Common myeloid progenitor, CD34-positive (primary cell): ENCODE data around the gene LAIR2.

Source experiments
- CTCF ChIA-PET: fragments of 350-600 bp; sonication (Branson Sonifier 250); formaldehyde crosslinking; loops from one replicate; lab custom pipeline; 2021; ENCODE audit warnings: antibody characterized with exemption; lab: Charles Lee
- POLR2A ChIA-PET: fragments of 350-600 bp; sonication (Branson Sonifier 250); formaldehyde crosslinking; loops from one replicate; lab custom pipeline; 2021; ENCODE audit warnings: antibody characterized with exemption; lab: Charles Lee
- DNase-seq, 3 donors: peaks; one replicate each; pipeline versions ENCODE4 v3.0.0 to v3.0.0-alpha.2; 2013
- H3K27ac ChIP-seq, 2 experiments: 1 replicate in 1 of 2; 2 replicates in 1 of 2; pipeline ENCODE4 v1.7.0; 2013; ENCODE audit warnings: inconsistent platforms in 2 of 2, low read length in 2 of 2, mild to moderate bottlenecking in 2 of 2, low read depth in 1 of 2, moderate library complexity in 1 of 2; ENCODE audit not compliant: severe bottlenecking in 2 of 2, insufficient read depth in 1 of 2, poor library complexity in 1 of 2
- H3K27me3 ChIP-seq, 5 experiments: replicated peaks in 2 of 5; 1 replicate in 3 of 5; 2 replicates in 2 of 5; pipeline versions ENCODE4 v1.6.1 to v1.7.0; 2013; ENCODE audit warnings: low read length in 4 of 5, mild to moderate bottlenecking in 2 of 5, moderate library complexity in 2 of 5, inconsistent platforms in 1 of 5; ENCODE audit not compliant: insufficient read depth in 5 of 5, control insufficient read depth in 4 of 5
- H3K36me3 ChIP-seq, 4 experiments: 1 replicate in 2 of 4; 2 replicates in 2 of 4; pipeline versions ENCODE4 v1.6.1 to v1.7.0; 2013; ENCODE audit warnings: low read length in 3 of 4, control low read depth in 1 of 4, mild to moderate bottlenecking in 1 of 4; ENCODE audit not compliant: control insufficient read depth in 4 of 4, insufficient read depth in 4 of 4
- H3K4me1 ChIP-seq, 4 experiments: 1 replicate in 3 of 4; 2 replicates in 1 of 4; pipeline versions ENCODE4 v1.6.1 to v1.7.1; 2013; ENCODE audit warnings: low read length in 3 of 4, mild to moderate bottlenecking in 3 of 4, control low read depth in 1 of 4, inconsistent platforms in 1 of 4, moderate library complexity in 1 of 4; ENCODE audit not compliant: control insufficient read depth in 4 of 4, insufficient read depth in 4 of 4; ENCODE audit errors: control extremely low read depth in 1 of 4
- H3K4me3 ChIP-seq, 7 experiments: 1 replicate in 4 of 7; 2 replicates in 3 of 7; pipeline versions ENCODE4 v1.5.1 to v1.7.0; 2013; ENCODE audit warnings: mild to moderate bottlenecking in 7 of 7, low read length in 6 of 7, moderate library complexity in 6 of 7, inconsistent platforms in 2 of 7, low read depth in 2 of 7, control low read depth in 1 of 7; ENCODE audit not compliant: insufficient read depth in 4 of 7, control insufficient read depth in 1 of 7; ENCODE audit errors: extremely low read depth in 1 of 7
- H3K9me3 ChIP-seq, 5 experiments: 1 replicate in 4 of 5; 2 replicates in 1 of 5; pipeline versions ENCODE4 v1.6.1 to v1.7.1; 2013; ENCODE audit warnings: low read length in 4 of 5, mild to moderate bottlenecking in 2 of 5, inconsistent platforms in 1 of 5, low read depth in 1 of 5, moderate library complexity in 1 of 5; ENCODE audit not compliant: control insufficient read depth in 4 of 5, insufficient read depth in 2 of 5; ENCODE audit errors: control extremely low read depth in 1 of 5
- WGBS: methylation state at CpG from one replicate; pipeline ENCODE4 v1.1.5; 2013; ENCODE audit not compliant: insufficient coverage; 5-methylcytosine and 5-hydroxymethylcytosine counted together

The LAIR2 gene

GRCh38 chr19:54558339-54558738 lies 55.7 kb downstream of the LAIR2 start:
- no peak overlapping the region for H3K27ac ChIP-seq
- ChIA-PET CTCF (interaction anchor here (0.8 kb wide), 1 partner anchor 17 kb away, joined by 3 read pairs; no protein-coding TSS in a partner anchor), POLR2A (no interaction called here)
- H3K27me3 ChIP-seq: peaks cover 0 to 5% (median 0%) of the 10 kb centered on the region in 5 experiments
- H3K4me3 ChIP-seq: no peak overlapping the region
- H3K4me1 ChIP-seq: no peaks in the 10 kb centered on the region
- 67% methylated on average over 2 of the region's 3 CpGs for WGBS
- H3K9me3 ChIP-seq: no peaks in the 10 kb centered on the region
- peak in 2 of 3 donors; percentile 19 to 23 for DNase-seq
- no peaks in the 10 kb centered on the region for H3K36me3 ChIP-seq
